OCI-LY1 (cell line): ENCODE data around the gene ATP5F1B.

Experiments used
- H2AFZ ChIP-seq: fragments of 200-600 bp; sonication (generic), shearing (Covaris generic); 2 replicates; pipeline ENCODE4 v1.6.0; 2014; ENCODE audit warnings: antibody characterized with exemption, mild to moderate bottlenecking, low read length
- H3F3A ChIP-seq: fragments of 200-600 bp; sonication (generic), shearing (Covaris generic); 2 replicates; pipeline ENCODE4 v1.6.0; 2014; ENCODE audit warnings: mild to moderate bottlenecking, antibody characterized with exemption, low read length, moderate library complexity; ENCODE audit not compliant: insufficient read depth
- H3K27ac ChIP-seq: fragments of 200-600 bp; sonication (generic); 2 replicates; pipeline ENCODE4 v1.5.1; 2014; ENCODE audit warnings: low read length, mixed run types, mild to moderate bottlenecking, low read depth; ENCODE audit not compliant: poor library complexity, severe bottlenecking
- H3K27me3 ChIP-seq: fragments of 200-600 bp; sonication (generic); 2 replicates; pipeline ENCODE4 v1.6.0; 2014; ENCODE audit warnings: antibody characterized with exemption, mild to moderate bottlenecking, low read length, moderate library complexity; ENCODE audit not compliant: insufficient read depth
- H3K36me3 ChIP-seq: fragments of 200-600 bp; sonication (generic); 2 replicates; pipeline ENCODE4 v1.6.1; 2014; ENCODE audit warnings: mild to moderate bottlenecking, antibody characterized with exemption, low read length, moderate library complexity, mixed read lengths; ENCODE audit not compliant: insufficient read depth
- H3K4me1 ChIP-seq: fragments of 200-600 bp; sonication (generic); 2 replicates; pipeline ENCODE4 v1.5.1; 2014; ENCODE audit warnings: mild to moderate bottlenecking, low read length, moderate library complexity; ENCODE audit not compliant: insufficient read depth, severe bottlenecking
- H3K4me2 ChIP-seq: fragments of 200-600 bp; sonication (generic), shearing (Covaris generic); 2 replicates; pipeline ENCODE4 v1.6.1; 2014; ENCODE audit warnings: low read length
- H3K4me3 ChIP-seq: fragments of 200-600 bp; sonication (generic); 2 replicates; pipeline ENCODE4 v1.5.1; 2014; ENCODE audit warnings: low read length, low read depth, mild to moderate bottlenecking, mixed read lengths; ENCODE audit not compliant: poor library complexity, severe bottlenecking
- H3K79me2 ChIP-seq: fragments of 200-600 bp; shearing (Covaris generic); 2 replicates; pipeline ENCODE4 v1.6.1; 2016; ENCODE audit warnings: mixed run types, low read length, mixed read lengths; ENCODE audit not compliant: insufficient read depth
- H3K9ac ChIP-seq: fragments of 200-600 bp; sonication (generic), shearing (Covaris generic); 2 replicates; pipeline ENCODE4 v1.6.1; 2014; ENCODE audit warnings: mild to moderate bottlenecking, low read length, mixed read lengths
- H3K9me2 ChIP-seq: fragments of 200-600 bp; sonication (generic), shearing (Covaris generic); 2 replicates; pipeline ENCODE4 v1.6.1; 2014; ENCODE audit warnings: low read depth, mild to moderate bottlenecking, low read length, mixed read lengths
- H3K9me3 ChIP-seq: fragments of 200-600 bp; shearing (Covaris generic); 2 replicates; pipeline ENCODE4 v1.6.1; 2014; ENCODE audit warnings: low read length, mixed read lengths
- H4K20me1 ChIP-seq: fragments of 200-600 bp; sonication (generic), shearing (Covaris generic); 2 replicates; pipeline ENCODE4 v1.6.0; 2016; ENCODE audit warnings: mild to moderate bottlenecking, low read length; ENCODE audit not compliant: insufficient read depth
- CTCF ChIP-seq: fragments of 200-600 bp; sonication (generic), shearing (Covaris generic); IDR thresholded peaks from 2 replicates; pipeline ENCODE4 v1.5.1; 2017; ENCODE audit warnings: mild to moderate bottlenecking, antibody characterized with exemption, low read length, moderate library complexity, mixed read lengths
- EZH2 ChIP-seq: fragments of 200-600 bp; sonication (generic), shearing (Covaris generic); IDR thresholded peaks from 2 replicates; pipeline ENCODE4 v1.8.0; 2017; ENCODE audit warnings: borderline replicate concordance, mixed run types, mild to moderate bottlenecking, antibody characterized with exemption, low read length, moderate library complexity, mixed read lengths

Gene ATP5F1B

GRCh38 chr12:56677680-56678079, 31.9 kb upstream of the ATP5F1B start:
- no peak overlapping the region for H3K27ac ChIP-seq
- H3K9ac ChIP-seq = no peak overlapping the region
- H3K79me2 ChIP-seq = peaks cover 93% of the 10 kb centered on the region
- H4K20me1 ChIP-seq = peaks cover 6% of the 10 kb centered on the region; the same call in 1 of the 2 replicates
- no peaks in the 10 kb centered on the region for H3K9me2 ChIP-seq
- no peaks in the 10 kb centered on the region for H3K9me3 ChIP-seq
- no peak overlapping the region for H2AFZ ChIP-seq
- TF ChIP-seq EZH2 (no peak), CTCF (no peak)
- peaks cover 4% of the 10 kb centered on the region for H3K4me1 ChIP-seq
- no peak overlapping the region for H3K4me2 ChIP-seq
- peaks cover 4% of the 10 kb centered on the region; the same call in 1 of the 2 replicates for H3F3A ChIP-seq
- no peaks in the 10 kb centered on the region for H3K27me3 ChIP-seq
- peaks cover 85% of the 10 kb centered on the region for H3K36me3 ChIP-seq
- no peak overlapping the region for H3K4me3 ChIP-seq

DNA sequence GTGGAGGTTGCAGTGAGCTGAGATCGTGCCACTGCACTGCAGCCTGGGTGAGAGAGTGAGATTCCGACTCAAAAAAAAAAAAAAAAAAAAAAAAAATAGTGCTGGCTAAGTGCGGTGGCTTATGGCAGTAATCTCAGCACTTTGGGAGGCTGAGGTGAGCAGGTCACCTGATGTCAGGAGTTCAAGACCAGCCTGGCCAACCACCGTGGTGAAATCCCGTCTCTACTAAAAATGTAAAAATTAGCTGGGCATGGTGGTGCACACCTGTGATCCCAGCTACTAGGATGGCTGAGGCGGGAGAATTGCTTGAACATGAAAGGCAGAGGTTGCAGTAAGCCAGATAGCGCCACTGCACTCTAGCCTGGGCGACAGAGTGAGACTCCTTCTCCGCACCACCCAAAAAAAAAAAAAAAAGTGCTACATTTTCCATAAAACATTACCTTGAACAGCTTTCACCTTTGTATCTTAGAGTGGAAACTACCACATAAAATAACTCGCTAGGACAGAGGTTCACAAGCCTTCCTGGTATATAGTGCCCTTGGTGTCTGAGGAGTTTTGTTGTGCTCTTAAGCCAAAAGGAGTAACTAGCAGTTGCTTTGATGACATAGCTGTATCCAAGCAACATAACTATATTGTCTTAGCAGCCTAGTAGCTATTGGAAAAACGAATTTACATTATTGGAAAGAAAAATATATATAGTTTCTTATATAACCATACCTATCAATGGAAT, 31.2 kb upstream of the ATP5F1B start:
- H3K9me2 ChIP-seq = no peaks in the 10 kb centered on the region
- no peak overlapping the region for H2AFZ ChIP-seq
- no peak overlapping the region for H3K4me2 ChIP-seq
- peaks cover 4% of the 10 kb centered on the region for H3K4me1 ChIP-seq
- H3K36me3 ChIP-seq = peaks cover 85% of the 10 kb centered on the region
- H3K27me3 ChIP-seq = no peaks in the 10 kb centered on the region
- peaks cover 6% of the 10 kb centered on the region; the same call in 1 of the 2 replicates for H4K20me1 ChIP-seq
- H3K9ac ChIP-seq = no peak overlapping the region
- peaks cover 4% of the 10 kb centered on the region; the same call in 1 of the 2 replicates for H3F3A ChIP-seq
- H3K27ac ChIP-seq = no peak overlapping the region
- H3K4me3 ChIP-seq = no peak overlapping the region
- no peak for TF ChIP-seq CTCF
- TF ChIP-seq EZH2 = no peak
- peaks cover 93% of the 10 kb centered on the region for H3K79me2 ChIP-seq
- H3K9me3 ChIP-seq = no peaks in the 10 kb centered on the region

- Histone ChIP-seq H3K4me1 (no peaks in the 10 kb centered on the region), H3K9me2 (no peaks in the 10 kb centered on the region), H2AFZ (no peak overlapping the region), H3K9me3 (no peaks in the 10 kb centered on the region), H3K9ac (no peak overlapping the region), H3K4me3 (no peak overlapping the region), H4K20me1 (0 out of 2 replicates have a peak, but pooled peaks cover 2% of the 10 kb centered on the region), H3K27ac (no peak overlapping the region), H3K4me2 (no peak overlapping the region), H3F3A (0 out of 2 replicates have a peak, but pooled peaks cover 4% of the 10 kb centered on the region), H3K27me3 (no peaks in the 10 kb centered on the region), H3K36me3 (peaks cover 89% of the 10 kb centered on the region), H3K79me2 (peaks cover 45% of the 10 kb centered on the region)
- TF ChIP-seq CTCF (no peak), EZH2 (no peak)
These were observed 25.8 kb upstream of the ATP5F1B start for GRCh38 chr12:56671608-56672007.
